MM.1S (cell line): ENCODE results near the gene IFT25.

Experiments
- DNase-seq: peaks from one replicate; pipeline ENCODE4 v3.0.0-alpha.2; 2015
- H2AFZ ChIP-seq: fragments of 300-600 bp; sonication (generic); 2 replicates; pipeline ENCODE4 v1.6.0; 2016; ENCODE audit warnings: antibody characterized with exemption, low read length
- H3F3A ChIP-seq: fragments of 300-600 bp; sonication (generic); 2 replicates; pipeline ENCODE4 v1.6.1; 2016; ENCODE audit warnings: mild to moderate bottlenecking, antibody characterized with exemption, low read length, moderate library complexity, mixed read lengths; ENCODE audit not compliant: insufficient read depth
- H3K27ac ChIP-seq: fragments of 300-600 bp; sonication (generic); 2 replicates; pipeline ENCODE4 v1.5.1; 2016; ENCODE audit warnings: mild to moderate bottlenecking, low read length
- H3K27me3 ChIP-seq: fragments of 300-600 bp; sonication (generic); replicated peaks from 2 replicates; pipeline ENCODE4 v1.6.0; 2016; ENCODE audit warnings: low read length; ENCODE audit not compliant: insufficient read depth
- H3K36me3 ChIP-seq: fragments of 300-600 bp; sonication (generic); replicated peaks from 2 replicates; pipeline ENCODE4 v1.6.1; 2016; ENCODE audit warnings: mild to moderate bottlenecking, low read length, mixed read lengths; ENCODE audit not compliant: insufficient read depth
- H3K4me1 ChIP-seq: fragments of 300-600 bp; sonication (generic); 2 replicates; pipeline ENCODE4 v1.6.1; 2016; ENCODE audit warnings: low read length, mixed read lengths
- H3K4me2 ChIP-seq: fragments of 300-600 bp; sonication (generic); 2 replicates; pipeline ENCODE4 v1.6.0; 2016; ENCODE audit warnings: low read depth, low read length
- H3K4me3 ChIP-seq: fragments of 300-600 bp; sonication (generic); 2 replicates; pipeline ENCODE4 v1.5.1; 2016; ENCODE audit warnings: low read length, mixed read lengths
- H3K79me2 ChIP-seq: fragments of 300-600 bp; sonication (generic); 2 replicates; pipeline ENCODE4 v1.6.1; 2016; ENCODE audit warnings: mixed run types, low read length, mixed read lengths
- H3K9ac ChIP-seq: fragments of 300-600 bp; sonication (generic); 2 replicates; pipeline ENCODE4 v1.6.1; 2016; ENCODE audit warnings: low read length, mixed read lengths
- H3K9me2 ChIP-seq: fragments of 300-600 bp; sonication (generic); replicated peaks from 2 replicates; pipeline ENCODE4 v1.6.1; 2016; ENCODE audit warnings: mild to moderate bottlenecking, low read length, mixed read lengths; ENCODE audit not compliant: insufficient read depth
- H3K9me3 ChIP-seq: fragments of 300-600 bp; sonication (generic); replicated peaks from 2 replicates; pipeline ENCODE4 v1.6.1; 2016; ENCODE audit warnings: mild to moderate bottlenecking, low read length, mixed read lengths; ENCODE audit not compliant: insufficient read depth
- H4K20me1 ChIP-seq: fragments of 300-600 bp; sonication (generic); 2 replicates; pipeline ENCODE4 v1.6.1; 2016; ENCODE audit warnings: mild to moderate bottlenecking, low read length, moderate library complexity, mixed read lengths; ENCODE audit not compliant: insufficient read depth
- EZH2 ChIP-seq: fragments of 300-600 bp; sonication (generic); optimal IDR thresholded peaks from 2 replicates; pipeline ENCODE3; 2017; ENCODE audit warnings: low read depth, mild to moderate bottlenecking, antibody characterized with exemption, low read length, mixed read lengths
- EZH2phosphoT487 ChIP-seq: fragments of 300-600 bp; sonication (generic); IDR thresholded peaks from 2 replicates; pipeline ENCODE4 v1.6.1; 2018; ENCODE audit warnings: antibody characterized with exemption, low read length
- TF ChIP-seq, protein P1 (sequence below): fragments of 300-600 bp; sonication (generic); IDR thresholded peaks from 2 replicates; pipeline ENCODE4 v1.5.1; 2016; ENCODE audit warnings: antibody characterized with exemption, low read length, mixed read lengths

The IFT25 gene

DNA sequence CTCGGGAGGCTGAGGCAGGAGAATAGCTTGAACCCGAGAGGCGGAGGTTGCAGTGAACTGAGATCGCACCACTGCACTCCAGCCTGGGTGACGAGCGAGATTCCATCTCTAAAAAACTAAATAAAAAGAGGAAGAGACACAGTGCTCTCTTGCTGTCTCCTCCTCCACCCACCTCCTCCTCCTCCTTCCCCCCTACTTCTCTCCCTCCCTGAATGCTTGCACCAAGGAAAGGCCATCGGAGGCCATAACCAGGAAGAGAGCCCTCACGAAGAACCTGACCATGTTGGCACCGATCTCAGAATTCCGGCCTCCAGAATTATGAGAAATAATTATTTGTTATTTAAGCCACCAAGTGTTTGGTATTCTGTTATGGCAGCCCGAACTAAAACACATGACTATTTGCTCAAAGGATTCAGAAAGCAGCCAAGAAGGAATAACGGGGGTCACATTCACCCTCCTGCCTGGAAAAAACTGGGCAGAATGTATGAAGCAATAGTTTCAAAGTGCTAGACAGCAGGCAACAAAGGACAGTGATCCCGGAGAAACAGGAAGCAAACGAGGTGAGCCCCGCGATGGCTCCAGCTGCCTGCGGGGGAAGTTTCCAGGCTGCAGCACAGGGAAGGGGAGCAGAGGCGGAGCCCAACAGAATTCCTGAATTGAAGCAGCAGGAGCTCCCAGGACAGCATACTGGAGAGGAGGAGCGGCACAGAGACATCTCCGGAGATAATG lies 36.7 kb upstream of the IFT25 start:
- no peak for TF ChIP-seq EZH2phosphoT487
- TF ChIP-seq EZH2: no peak
- TF ChIP-seq, protein P1, sequence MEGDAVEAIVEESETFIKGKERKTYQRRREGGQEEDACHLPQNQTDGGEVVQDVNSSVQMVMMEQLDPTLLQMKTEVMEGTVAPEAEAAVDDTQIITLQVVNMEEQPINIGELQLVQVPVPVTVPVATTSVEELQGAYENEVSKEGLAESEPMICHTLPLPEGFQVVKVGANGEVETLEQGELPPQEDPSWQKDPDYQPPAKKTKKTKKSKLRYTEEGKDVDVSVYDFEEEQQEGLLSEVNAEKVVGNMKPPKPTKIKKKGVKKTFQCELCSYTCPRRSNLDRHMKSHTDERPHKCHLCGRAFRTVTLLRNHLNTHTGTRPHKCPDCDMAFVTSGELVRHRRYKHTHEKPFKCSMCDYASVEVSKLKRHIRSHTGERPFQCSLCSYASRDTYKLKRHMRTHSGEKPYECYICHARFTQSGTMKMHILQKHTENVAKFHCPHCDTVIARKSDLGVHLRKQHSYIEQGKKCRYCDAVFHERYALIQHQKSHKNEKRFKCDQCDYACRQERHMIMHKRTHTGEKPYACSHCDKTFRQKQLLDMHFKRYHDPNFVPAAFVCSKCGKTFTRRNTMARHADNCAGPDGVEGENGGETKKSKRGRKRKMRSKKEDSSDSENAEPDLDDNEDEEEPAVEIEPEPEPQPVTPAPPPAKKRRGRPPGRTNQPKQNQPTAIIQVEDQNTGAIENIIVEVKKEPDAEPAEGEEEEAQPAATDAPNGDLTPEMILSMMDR: no peak
- Histone ChIP-seq H3K4me3 (no peak overlapping the region), H3K27me3 (no peaks in the 10 kb centered on the region), H3F3A (no peaks in the 10 kb centered on the region), H3K79me2 (no peaks in the 10 kb centered on the region), H3K9ac (no peak overlapping the region), H3K9me2 (no peaks in the 10 kb centered on the region), H2AFZ (no peak overlapping the region), H3K27ac (no peak overlapping the region), H3K4me2 (no peak overlapping the region), H3K36me3 (no peaks in the 10 kb centered on the region), H3K4me1 (no peaks in the 10 kb centered on the region), H4K20me1 (no peaks in the 10 kb centered on the region), H3K9me3 (no peaks in the 10 kb centered on the region)
- no peak for DNase-seq

DNA sequence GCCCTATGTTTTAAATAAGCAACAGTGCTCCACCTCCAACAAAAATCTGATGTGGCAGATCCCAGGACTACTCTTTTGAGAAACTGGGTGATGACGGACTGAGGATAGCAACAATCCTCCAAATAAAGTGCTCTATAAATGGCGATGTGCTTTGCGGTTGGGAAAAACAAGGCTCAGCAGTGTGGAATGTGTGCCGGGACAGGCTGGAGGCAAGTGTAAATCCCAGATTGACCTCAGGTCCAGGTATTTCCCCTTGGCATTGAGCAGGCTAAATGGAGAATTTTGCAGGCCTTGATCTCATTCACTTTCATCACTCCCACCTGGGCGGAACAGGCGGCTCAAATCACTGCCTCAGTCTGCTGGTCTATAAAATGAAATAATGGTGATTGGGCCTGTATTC lies 35.7 kb upstream of the IFT25 start:
- Histone ChIP-seq H4K20me1 (no peaks in the 10 kb centered on the region), H3K36me3 (no peaks in the 10 kb centered on the region), H3K79me2 (no peaks in the 10 kb centered on the region), H3K9me2 (no peaks in the 10 kb centered on the region), H3F3A (no peaks in the 10 kb centered on the region), H3K27me3 (no peaks in the 10 kb centered on the region), H3K4me3 (no peak overlapping the region), H3K4me1 (no peaks in the 10 kb centered on the region), H3K9ac (no peak overlapping the region), H3K9me3 (no peaks in the 10 kb centered on the region), H3K27ac (no peak overlapping the region), H2AFZ (no peak overlapping the region), H3K4me2 (no peak overlapping the region)
- TF ChIP-seq, protein P1: no peak
- no peak for TF ChIP-seq EZH2
- no peak for TF ChIP-seq EZH2phosphoT487
- DNase-seq: no peak

DNA sequence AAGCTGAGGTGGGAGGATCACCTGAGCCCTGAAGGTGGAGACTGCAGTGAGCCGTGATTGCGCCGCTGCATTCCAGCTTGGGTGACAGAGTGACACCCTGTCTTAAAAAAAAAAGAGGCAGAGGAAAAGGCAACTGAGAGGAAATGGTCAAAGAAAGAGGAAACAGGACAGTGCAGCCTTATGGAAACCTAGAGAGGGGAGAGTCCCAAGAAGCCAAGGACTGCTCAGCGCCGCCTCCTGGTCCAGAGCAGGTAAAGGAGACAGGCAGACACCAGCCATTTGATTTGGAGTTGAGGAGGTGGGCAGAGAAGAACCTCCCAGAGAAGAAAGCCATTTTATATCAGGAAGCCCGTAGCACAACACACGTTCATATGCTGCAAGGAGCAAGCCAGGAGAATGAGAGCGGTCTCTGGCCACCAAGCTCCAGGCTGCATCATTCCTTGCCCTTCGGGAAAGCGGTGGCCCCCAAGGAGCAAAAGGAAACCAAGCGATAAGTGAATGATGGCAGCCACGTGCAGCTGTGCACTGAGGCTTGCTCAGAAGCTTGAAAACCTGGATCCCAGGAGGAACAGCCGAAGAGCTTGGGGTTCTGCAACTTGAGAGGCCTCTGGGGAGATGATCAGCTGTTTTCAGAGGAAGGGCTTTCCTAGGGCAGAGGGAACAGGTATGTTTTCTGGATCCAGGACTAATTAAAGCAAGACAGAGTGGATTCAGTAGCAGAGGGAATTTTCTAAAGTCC lies 34.4 kb upstream of the IFT25 start:
- no peaks in the 10 kb centered on the region for H3K27me3 ChIP-seq
- H4K20me1 ChIP-seq: no peaks in the 10 kb centered on the region
- no peaks in the 10 kb centered on the region for H3K4me1 ChIP-seq
- DNase-seq: no peak
- no peak overlapping the region for H3K4me3 ChIP-seq
- no peak overlapping the region for H2AFZ ChIP-seq
- no peaks in the 10 kb centered on the region for H3F3A ChIP-seq
- no peaks in the 10 kb centered on the region for H3K9me2 ChIP-seq
- H3K9me3 ChIP-seq: no peaks in the 10 kb centered on the region
- H3K4me2 ChIP-seq: no peak overlapping the region
- H3K79me2 ChIP-seq: no peaks in the 10 kb centered on the region
- H3K9ac ChIP-seq: no peak overlapping the region
- H3K27ac ChIP-seq: no peak overlapping the region
- H3K36me3 ChIP-seq: no peaks in the 10 kb centered on the region
- no peak for TF ChIP-seq EZH2phosphoT487
- no peak for TF ChIP-seq EZH2
- TF ChIP-seq, protein P1: no peak
